Measurements from ENCODE around the gene CRKL.
A peak's percentile ranks its signal among the peaks of the same experiment; 100 is the strongest.

The CRKL gene

DNA sequence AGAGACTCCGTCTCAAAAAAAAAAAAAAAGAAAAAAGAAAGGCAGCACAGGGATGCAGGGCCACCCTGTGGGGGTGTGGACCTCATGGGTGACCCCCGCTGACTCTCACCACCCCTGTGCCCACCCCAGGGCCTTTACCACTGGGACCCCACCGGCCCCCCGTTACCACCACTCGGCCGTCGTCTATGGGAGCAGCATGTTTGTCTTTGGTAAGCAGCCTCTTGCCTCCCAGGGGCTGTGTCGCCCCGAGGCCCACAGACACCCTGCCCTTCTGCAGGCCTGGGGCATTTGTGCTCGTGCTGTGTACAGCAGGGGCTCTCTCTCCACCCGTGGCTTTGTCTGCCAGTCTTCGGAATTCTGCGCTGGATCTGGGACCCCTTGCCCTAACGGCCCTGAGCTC lies 70.2 kb downstream of the CRKL start (continued):
- TF ChIP-seq ZNF473 (tag by site-specific recombination; IDR thresholded peaks at IDR 0.05), result no peak
- no peak for TF ChIP-seq ZNF10 (tag by site-specific recombination; IDR thresholded peaks at IDR 0.05)

DNA sequence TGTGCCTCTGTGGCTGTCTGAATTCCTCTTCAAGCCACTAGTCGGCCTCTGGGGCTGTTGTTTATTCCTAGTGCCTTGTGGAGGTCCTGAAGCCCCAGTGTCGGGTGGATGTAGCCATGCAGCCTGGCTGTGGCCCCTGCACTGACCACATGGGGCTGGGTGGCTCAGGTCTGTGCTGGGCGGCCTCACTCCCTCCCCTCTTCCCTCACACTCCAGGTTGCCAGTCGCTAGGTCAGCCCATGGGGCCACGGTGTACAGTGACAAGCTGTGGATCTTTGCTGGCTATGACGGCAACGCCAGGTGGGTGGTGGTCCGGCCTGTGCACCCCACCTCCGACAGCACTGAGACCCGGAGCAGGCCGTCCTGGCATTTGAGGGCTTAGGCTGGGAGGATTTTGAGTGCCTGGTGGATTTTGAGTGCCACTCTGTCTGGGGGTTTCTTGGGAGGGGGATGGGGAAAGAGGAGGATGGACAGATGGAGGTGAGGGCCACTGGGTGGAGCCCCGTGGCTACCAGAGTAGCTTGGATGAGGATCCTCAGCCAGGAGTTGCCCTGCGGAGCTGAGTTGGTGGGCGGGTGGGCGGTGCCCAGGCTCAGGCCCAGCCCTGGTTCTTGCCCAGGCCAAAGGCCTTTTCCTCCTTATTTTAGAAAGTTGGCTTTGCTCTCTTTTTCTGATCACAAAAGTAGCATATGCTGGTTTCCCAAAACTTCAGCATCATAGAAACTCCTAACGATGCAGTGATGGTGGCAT lies 71.5 kb downstream of the CRKL start:
- TF ChIP-seq, protein P1, sequence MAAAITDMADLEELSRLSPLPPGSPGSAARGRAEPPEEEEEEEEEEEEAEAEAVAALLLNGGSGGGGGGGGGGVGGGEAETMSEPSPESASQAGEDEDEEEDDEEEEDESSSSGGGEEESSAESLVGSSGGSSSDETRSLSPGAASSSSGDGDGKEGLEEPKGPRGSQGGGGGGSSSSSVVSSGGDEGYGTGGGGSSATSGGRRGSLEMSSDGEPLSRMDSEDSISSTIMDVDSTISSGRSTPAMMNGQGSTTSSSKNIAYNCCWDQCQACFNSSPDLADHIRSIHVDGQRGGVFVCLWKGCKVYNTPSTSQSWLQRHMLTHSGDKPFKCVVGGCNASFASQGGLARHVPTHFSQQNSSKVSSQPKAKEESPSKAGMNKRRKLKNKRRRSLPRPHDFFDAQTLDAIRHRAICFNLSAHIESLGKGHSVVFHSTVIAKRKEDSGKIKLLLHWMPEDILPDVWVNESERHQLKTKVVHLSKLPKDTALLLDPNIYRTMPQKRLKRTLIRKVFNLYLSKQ (tag by site-specific recombination; IDR thresholded peaks at IDR 0.05; ENCODE audit: borderline replicate concordance), result no peak
- 0 out of 2 replicates have a peak, but pooled peaks have one; percentile 32 for TF ChIP-seq ZFHX2 (tag by site-specific recombination; conservative IDR thresholded peaks at IDR 0.05)
- H3K4me3 ChIP-seq (ENCODE audit: low read depth, low read length), result no peak overlapping the region
- no peaks in the 10 kb centered on the region for H3K4me1 ChIP-seq (ENCODE audit: control insufficient read depth, insufficient read depth, low read length)
- CTCF ChIA-PET, result no interaction called here
- no peaks in the 10 kb centered on the region for H3K9me3 ChIP-seq (ENCODE audit: control insufficient read depth, insufficient read depth, low read depth, low read length)
- no peak overlapping the region for H3K27ac ChIP-seq (ENCODE audit: extremely low read depth, low read depth, low read length)
- POLR2A ChIA-PET, result interaction anchor here (1.5 to 2.1 kb wide), 2 partner anchors 11 to 14 kb away, joined by 4 to 20 read pairs; partner anchors contain the start of gene THAP7
- peaks cover 4 to 92% of the 10 kb centered on the region in 2 experiments; a peak in 2 of 3 replicates for H3K36me3 ChIP-seq (ENCODE audit: control insufficient read depth in 2 of 2, insufficient read depth in 1 of 2, low read length in 2 of 2)

DNA sequence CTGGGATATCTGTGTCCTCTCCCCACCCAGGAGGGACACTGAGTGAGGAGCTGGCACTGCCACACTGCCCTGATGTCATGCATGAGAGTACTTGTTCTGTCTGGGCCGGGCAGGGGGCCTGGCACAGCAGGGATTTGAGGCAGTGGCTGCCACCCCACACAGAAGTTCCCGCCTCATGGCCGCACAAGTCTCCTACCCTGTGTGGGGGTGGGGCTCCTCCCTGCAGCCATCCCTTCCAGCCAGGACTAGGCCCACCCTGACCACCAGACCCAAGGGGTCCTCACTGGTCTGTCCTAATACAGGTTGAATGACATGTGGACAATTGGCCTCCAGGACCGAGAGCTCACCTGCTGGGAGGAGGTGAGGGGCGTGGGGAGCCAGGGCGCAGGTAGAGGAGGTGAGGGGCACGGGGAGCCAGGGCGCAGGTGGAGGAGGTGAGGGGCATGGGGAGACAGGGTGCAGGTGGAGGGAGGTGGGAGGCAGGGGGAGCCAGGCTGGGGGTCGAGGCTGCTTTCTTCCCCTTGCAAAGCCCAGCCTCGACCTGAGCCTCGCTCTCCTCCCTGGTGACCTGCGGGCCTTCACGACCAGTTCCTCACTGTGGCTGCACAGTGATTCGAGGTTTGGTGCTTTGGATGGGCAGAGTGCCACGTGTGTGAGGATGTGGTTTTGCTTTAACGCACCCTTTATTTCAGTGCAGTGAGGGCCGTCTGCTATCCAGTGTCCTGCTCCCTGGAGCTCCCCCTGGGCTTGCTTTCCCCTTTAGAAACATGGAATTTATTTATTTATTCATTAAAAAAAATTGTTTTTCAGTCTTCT lies 72.3 kb downstream of the CRKL start:
- H3K4me1 ChIP-seq (ENCODE audit: control insufficient read depth, insufficient read depth, low read length), result no peaks in the 10 kb centered on the region
- TF ChIP-seq ZNF660 (tag by site-specific recombination; IDR thresholded peaks at IDR 0.05) (no peak), ZNF37A (tag by site-specific recombination; IDR thresholded peaks at IDR 0.05) (no peak), ZNF747 (tag by site-specific recombination; IDR thresholded peaks at IDR 0.05) (no peak)
- H3K9me3 ChIP-seq (ENCODE audit: control insufficient read depth, insufficient read depth, low read depth, low read length), result no peaks in the 10 kb centered on the region
- ChIA-PET POLR2A (interaction anchor here (2.1 to 2.4 kb wide), 2 partner anchors 8 to 10 kb away, joined by 20 to 22 read pairs; partner anchors contain the start of gene LZTR1), CTCF (interaction anchor here (1.4 kb wide), 1 partner anchor 104 kb away, joined by 4 read pairs; no protein-coding TSS in a partner anchor)
- no peak overlapping the region for H3K4me3 ChIP-seq (ENCODE audit: low read depth, low read length)
- H3K27ac ChIP-seq (ENCODE audit: extremely low read depth, low read depth, low read length), result no peak overlapping the region
- H3K36me3 ChIP-seq (ENCODE audit: control insufficient read depth in 2 of 2, insufficient read depth in 1 of 2, low read length in 2 of 2), result peaks cover 4 to 93% of the 10 kb centered on the region in 2 experiments; a peak in 2 of 3 replicates

DNA sequence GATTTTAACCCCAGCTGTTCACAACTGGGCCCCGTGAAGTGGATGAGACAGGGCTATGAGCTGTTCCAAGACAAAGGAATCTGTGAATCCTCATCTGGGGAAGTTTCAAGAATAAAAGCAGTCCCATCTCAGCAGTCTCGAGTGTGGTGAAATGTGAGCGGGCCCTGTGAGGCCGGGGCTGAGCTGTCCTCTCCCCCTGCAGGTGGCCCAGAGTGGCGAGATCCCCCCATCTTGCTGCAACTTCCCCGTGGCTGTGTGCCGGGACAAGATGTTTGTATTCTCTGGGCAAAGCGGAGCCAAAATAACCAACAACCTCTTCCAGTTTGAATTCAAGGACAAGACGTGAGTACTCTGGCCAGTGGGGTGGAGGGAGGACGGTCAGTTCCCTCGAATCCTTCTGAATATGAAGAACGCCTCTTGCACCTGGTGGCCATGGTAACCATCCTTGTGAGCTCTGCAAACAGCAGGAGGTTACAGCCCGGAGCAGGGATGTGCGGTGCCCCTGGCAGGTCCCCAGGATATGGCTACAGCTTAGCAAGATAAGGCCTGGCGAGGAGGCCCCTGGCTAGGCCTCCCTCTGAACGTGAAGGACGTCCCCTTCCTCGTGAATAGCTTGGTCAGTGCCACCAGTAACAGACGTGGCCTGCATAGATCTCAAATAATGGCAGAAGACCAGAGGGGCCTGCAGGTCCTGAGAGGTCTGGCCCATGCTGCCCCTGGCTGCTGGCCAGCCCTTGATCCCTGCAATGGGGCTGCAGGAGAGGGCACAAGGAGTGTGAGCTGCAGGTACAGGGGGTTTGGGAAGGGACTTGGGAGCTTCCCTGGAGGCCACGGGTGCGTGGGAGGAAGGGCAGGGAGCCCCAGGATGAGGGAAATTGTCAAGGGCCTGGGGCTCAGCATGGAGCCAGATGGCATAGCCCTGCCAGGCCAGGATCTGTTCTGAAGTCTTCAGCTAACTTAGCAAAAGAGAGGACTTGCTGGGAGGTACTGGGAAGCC lies 73.3 kb downstream of the CRKL start:
- CTCF ChIA-PET, result interaction anchor here (0.5 to 1.4 kb wide), 3 partner anchors 8 to 572 kb away, joined by 4 to 7 read pairs (median 7); partner anchors contain the start of gene LZTR1
- H3K36me3 ChIP-seq (ENCODE audit: control insufficient read depth in 2 of 2, insufficient read depth in 1 of 2, low read length in 2 of 2), result peaks cover 4 to 96% of the 10 kb centered on the region in 2 experiments; a peak in 2 of 3 replicates
- POLR2A ChIA-PET, result interaction anchor here (1.4 to 2.4 kb wide), 3 partner anchors 8 to 12 kb away, joined by 6 to 22 read pairs (median 20); partner anchors contain the start of genes LZTR1 and THAP7

More for the DNA sequence above, 73.3 kb downstream of the CRKL start:
- Histone ChIP-seq H3K4me1 (ENCODE audit: control insufficient read depth, insufficient read depth, low read length) (no peaks in the 10 kb centered on the region), H3K9me3 (ENCODE audit: control insufficient read depth, insufficient read depth, low read depth, low read length) (no peaks in the 10 kb centered on the region), H3K27ac (ENCODE audit: extremely low read depth, low read depth, low read length) (no peak overlapping the region), H3K4me3 (ENCODE audit: low read depth, low read length) (no peak overlapping the region)
- TF ChIP-seq ZNF530 (tag by site-specific recombination; IDR thresholded peaks at IDR 0.05; ENCODE audit: low read depth), result no peak
- no peak for TF ChIP-seq PRDM1 (tag by site-specific recombination; IDR thresholded peaks at IDR 0.05)
- no peak for TF ChIP-seq ZNF433 (tag by site-specific recombination; IDR thresholded peaks at IDR 0.05; ENCODE audit: low read depth)
- TF ChIP-seq ZNF792 (tag by site-specific recombination; IDR thresholded peaks at IDR 0.05), result no peak
- TF ChIP-seq, protein P2, sequence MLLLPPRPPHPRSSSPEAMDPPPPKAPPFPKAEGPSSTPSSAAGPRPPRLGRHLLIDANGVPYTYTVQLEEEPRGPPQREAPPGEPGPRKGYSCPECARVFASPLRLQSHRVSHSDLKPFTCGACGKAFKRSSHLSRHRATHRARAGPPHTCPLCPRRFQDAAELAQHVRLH (tag by site-specific recombination; IDR thresholded peaks at IDR 0.05), result no peak
- TF ChIP-seq ZNF37A (tag by site-specific recombination; IDR thresholded peaks at IDR 0.05), result no peak

Data from HEK293 (cell line).